HG02870 (cell line): ENCODE results near the gene ITGA2.

ENCODE experiments used
- ATAC-seq: cut with Tn5 transposase; IDR thresholded peaks from one replicate; pipeline ENCODE4 v1.9.1; 2021; ENCODE audit warnings: mild to moderate bottlenecking, moderate library complexity; ENCODE audit not compliant: unreplicated experiment

Gene ITGA2

GRCh38 chr5:53017383-53017782 lies 28.2 kb downstream of the ITGA2 start:
- ATAC-seq = no peak

DNA sequence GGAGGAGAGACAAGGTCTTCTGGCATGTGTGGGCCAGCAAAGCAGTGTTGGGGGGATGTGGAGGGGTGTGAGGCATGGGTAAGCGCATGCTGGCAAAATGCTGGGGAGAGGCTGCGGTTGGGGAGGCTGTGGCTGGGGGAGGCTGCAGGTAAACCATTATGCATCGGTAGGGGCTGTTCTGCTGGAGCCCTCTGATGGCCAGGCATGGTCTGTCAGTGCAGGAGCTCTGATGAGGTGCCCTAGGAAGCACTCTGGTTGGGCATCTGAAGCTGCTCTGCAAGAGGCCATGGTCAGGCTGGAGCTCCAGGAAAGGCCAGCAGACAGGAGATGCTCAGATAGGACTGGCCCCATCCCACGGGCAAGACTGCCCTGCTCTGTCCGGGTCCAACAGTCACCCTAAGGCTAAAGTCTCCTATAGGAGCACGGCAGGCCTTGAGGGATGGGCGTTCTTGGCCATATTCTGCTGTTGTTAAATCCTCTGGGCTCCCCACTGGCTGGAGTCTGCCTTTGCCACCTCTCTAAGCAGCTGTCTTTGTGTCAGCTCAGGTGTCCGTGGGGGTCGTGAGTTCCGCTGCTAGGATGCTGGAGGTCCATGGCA lies 28.7 kb downstream of the ITGA2 start:
- ATAC-seq = no peak

DNA sequence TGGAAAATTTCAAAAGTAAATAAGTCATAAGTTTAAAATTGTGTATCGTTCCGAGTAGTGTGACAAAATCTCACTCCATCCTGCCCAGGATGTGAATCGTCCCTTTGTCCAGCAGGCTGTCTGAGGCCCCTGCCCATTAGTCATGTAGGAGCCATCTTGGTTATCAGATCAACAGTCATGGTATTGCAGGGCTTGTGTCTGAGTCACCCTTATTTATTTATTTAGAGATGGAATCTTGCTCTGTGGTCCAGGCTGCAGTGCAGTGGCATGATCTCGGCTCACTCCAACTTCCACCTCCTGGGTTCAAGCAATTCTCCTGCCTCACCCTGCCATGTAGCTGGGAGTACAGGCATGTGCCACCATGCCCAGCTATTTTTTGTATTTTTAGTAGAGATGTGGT lies 30.2 kb downstream of the ITGA2 start:
- no peak for ATAC-seq

DNA sequence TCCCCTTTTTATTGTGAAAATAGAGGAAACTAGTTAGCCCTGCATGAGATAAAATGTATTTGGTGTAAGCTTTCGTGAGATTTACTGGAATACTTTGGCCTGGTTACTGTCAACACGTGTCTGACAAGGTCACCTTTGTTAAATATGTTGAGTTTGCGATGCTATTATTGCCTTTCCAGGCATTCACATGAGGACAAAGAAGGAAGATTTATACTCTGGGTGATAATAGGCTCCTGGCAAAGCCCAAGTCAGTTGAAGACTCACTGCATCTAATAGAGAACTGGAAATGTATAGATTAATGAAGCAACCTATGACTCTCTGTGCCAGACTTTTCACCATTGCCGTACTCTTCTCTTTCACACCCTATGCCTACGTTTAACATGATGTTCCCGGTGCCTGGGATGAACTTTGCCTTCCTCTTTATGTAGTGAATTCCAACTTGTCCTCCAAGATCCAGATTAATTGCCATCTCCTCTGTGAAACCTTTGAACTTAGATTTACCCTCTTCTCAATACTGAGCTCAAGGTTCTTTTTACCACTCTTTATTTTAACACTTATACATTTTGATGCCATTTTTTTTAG lies 33.9 kb downstream of the ITGA2 start:
- ATAC-seq = no peak

- peak; percentile 93 for ATAC-seq
Observed at GRCh38 chr5:53023969-53024368, 34.8 kb downstream of the ITGA2 start.

DNA sequence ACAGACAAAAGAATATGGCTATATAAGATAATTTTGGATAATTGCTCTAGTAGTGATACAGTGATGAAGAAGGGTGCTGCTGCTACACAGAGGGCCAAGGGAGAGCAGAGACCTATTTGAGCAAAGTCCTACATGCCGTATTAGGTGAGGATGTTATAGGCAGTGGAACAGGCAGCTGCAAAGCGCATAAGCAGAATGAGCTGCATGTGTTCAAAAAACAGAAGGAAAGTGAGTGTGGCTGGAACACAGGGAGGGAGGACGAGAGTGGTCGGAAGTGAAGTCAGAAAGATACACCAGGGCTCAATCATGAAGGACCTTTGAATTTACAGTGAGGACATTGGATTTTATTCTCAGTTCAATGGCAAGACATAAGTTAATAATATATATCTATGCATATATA lies 35.4 kb downstream of the ITGA2 start:
- ATAC-seq = no peak

DNA sequence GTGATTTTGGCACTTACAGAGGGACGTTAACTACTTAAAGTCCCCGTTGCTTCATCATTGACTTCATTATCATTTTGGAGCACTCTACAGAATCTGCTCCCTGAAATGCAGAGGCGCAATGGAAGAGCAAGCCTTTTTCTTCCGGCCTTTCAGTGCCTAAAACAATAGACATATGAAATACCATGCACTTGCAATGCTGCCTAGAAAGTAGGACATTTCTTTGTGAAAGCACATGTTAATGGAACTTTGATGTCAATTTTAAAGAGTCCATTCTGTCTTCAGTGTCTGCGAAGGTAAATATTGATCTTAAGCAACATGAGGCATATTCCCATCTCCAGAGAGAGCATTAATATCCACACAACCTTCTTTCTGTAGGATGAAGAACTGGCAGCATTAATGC lies 36.3 kb downstream of the ITGA2 start:
- ATAC-seq = no peak

DNA sequence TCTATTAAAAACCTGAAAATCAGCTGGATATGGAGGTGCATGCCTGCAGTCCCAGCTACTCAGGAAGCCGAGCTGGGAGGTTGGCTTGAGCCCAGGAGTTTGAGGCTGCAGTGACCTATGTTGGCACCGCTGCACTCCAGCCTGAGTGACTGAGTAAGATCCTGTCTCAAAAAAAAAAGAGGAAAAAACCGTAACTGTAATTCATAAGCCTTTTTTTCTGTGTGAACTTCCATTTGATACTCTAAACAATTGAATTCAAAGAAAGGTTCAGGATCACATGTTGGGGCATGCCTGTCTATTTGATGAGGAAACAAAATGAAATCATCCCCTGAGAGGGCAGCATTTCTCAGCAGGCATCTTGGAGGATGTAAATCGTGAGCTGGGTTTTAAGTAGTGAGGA lies 38.8 kb downstream of the ITGA2 start:
- no peak for ATAC-seq

- no peak for ATAC-seq
Observed at GRCh38 chr5:53029608-53030007, 40.5 kb downstream of the ITGA2 start.

- ATAC-seq = no peak
Observed at GRCh38 chr5:53030893-53031292, 41.7 kb downstream of the ITGA2 start.

GRCh38 chr5:53031695-53032096 lies 42.5 kb downstream of the ITGA2 start:
- ATAC-seq = no peak

DNA sequence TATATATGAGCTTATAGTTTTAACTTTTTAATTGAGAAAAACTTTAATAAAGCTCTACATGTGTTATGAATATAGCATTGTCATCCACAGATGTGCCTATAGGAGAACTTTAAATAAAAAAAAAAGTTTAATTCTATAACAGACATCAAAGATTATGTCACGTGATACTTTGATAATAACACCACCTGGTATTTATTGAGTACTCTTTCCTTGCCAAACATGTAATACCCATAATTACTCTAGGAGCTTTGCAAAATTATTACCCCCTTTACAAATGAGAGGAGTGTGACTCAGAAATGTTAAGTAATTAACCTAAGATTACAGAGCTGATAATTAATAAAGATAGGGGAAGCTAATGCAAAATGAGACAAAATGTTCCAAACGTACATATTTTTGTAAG lies 43.0 kb downstream of the ITGA2 start:
- ATAC-seq = no peak

DNA sequence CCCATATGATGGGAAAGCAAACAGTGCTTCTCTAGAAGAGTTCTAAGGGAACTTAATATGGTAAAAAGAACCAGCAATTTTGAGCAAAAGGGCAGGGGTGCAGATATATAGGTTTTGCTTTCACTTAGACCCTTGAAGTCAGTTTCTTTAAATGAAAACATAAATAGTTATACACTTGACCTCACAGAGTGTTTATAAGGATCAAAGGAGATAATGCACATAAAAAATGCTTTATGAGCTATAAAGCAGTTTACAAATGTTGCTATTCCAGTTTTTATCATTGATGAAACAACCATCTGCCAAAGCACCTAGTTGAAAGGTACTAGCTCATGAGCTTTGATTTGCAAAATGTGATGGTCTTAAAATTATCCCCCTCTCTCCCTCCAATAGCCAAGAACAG lies 45.7 kb downstream of the ITGA2 start:
- ATAC-seq = no peak

- no peak for ATAC-seq
Observed at GRCh38 chr5:53035868-53036381, 46.8 kb downstream of the ITGA2 start.

DNA sequence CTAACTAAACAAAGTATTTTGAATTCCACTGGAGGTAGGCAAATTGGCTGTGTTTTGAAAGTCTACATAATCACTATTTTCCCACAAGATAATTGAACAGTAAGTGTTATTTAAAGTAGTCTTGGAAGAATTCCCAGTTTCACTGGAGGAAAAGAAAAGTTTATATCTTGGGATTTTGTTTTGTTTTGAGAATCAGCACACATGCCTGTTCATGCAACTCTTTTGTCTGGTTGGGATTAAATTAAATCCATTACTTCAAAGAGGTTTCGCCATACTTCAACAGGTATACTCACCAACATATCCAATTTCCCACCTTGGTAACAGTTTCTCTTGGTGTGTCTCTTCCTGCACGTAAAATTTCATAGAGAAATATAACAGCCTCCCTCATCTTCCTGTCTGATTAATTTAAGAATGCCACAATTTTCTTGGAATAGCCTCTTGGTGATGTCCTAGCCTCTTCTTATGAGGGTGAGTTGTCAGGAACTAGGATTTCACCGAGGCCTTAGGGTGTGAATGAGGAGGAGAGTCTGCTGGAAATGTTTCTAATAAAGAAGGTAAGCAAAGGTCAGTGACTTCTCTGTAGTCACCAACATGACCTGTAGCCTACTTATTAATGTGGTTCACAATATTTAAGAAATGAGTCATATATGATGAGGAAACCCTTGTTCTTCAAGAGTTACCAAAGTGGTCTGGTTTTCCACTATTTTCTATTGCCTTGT lies 48.1 kb downstream of the ITGA2 start:
- ATAC-seq = no peak

GRCh38 chr5:53038196-53038847 lies 49.2 kb downstream of the ITGA2 start:
- ATAC-seq = no peak

DNA sequence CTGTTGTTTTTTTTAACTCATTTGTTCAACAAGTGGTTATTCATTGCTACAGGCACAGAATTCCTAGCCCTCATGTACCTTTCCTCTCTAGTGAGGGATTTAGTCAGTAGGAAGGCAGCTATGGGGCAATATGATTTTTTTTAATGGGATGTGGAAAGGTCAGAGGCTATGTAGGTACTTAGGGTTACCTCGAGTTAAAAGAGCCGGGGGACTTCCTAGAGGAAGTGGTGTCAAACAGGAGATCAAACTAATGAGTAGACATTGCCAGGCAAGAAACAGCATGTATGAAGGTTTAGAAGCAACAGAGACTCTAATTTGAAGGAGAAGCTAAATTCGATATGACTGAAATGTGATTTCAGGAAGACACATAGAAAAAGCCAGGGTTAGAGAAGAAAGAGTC lies 50.7 kb downstream of the ITGA2 start:
- no peak for ATAC-seq

DNA sequence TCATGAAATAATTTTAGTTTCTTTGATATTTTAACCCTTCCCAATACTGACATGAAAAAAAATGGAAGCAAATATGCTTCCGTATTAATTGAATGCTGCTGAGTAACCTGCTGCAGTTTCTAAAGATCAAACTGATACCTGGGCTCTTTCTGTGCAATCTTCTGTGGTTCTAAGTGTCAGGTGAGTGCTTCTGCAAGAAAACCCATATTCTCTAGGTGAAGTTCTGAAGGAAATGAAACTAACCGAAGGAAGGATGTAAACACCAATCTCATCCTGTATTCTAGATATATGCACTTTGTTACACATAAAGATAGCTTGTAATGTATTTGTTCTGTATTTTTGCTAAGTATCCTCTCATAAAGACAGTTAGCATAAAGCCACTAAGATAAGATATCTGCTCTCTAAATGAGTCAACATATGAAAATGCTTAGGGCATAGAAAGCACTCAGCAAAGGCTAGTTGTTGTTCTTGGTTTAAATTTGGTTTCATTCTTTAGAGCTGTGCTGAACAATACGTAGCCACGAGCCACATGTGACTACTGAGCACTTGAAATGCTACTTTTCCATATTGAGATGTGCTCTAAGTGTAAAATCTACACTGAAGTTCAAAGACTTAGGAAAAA lies 52.0 kb downstream of the ITGA2 start:
- peak; percentile 99 for ATAC-seq

DNA sequence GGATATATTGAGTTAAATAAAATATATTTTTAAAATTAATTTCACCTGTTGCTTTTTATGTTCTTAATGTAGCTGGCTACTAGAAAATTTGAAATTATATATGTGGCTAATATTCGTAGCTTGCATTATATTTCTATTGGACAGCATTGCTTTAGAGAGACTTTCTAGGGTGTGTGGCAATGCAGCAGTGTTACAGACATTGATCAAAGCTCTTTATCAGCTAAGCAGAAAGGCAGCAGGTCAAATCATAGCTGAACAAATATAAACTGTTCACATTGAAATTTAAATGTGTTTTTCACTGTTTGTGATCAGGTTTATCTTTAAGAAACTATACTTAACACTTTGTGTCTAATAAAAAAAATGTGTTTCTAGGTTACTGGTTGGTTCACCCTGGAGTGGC lies 52.6 kb downstream of the ITGA2 start:
- no peak for ATAC-seq

- no peak for ATAC-seq
Observed at GRCh38 chr5:53045263-53045662, 56.1 kb downstream of the ITGA2 start.

DNA sequence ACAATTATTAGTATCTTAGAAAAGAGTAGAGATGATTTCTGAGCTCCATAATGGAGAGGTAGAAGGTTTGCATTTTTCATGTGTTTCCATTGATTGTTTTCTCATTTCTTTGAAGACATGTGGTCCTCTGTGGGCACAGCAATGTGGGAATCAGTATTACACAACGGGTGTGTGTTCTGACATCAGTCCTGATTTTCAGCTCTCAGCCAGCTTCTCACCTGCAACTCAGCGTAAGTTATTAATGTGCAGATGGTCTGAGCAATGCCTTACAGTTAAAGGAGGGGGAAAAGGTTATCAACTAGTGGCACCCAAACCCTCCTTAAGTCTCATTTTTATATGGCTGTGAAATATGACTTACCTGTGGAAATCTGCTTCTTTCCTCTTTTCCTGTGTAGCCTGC lies 59.1 kb downstream of the ITGA2 start:
- ATAC-seq = no peak
